RWPE2 (cell line): ENCODE measurements around the gene THAP3.
A peak's percentile ranks its signal among the peaks of the same experiment; 100 is the strongest.

Experiments
- ATAC-seq: fragments of 200-7000 bp; cut with Tn5 transposase; 3 replicates; pipeline ENCODE4 v1.9.1; 2021; ENCODE audit warnings: low read depth
- DNase-seq: peaks from one replicate; pipeline ENCODE4 v3.0.0-alpha.2; 2020; ENCODE audit warnings: low spot score
- H3K27ac ChIP-seq: fragments of 450-650 bp; 2 replicates; pipeline ENCODE4 v1.5.1; 2017; ENCODE audit warnings: mild to moderate bottlenecking; ENCODE audit not compliant: poor library complexity, severe bottlenecking
- H3K27me3 ChIP-seq: fragments of 250-450 bp; sonication (Bioruptor Pico); 2 replicates; pipeline ENCODE4 v1.5.1; 2021; ENCODE audit warnings: mild to moderate bottlenecking, moderate library complexity; ENCODE audit not compliant: insufficient read depth, poor library complexity, severe bottlenecking
- H3K36me3 ChIP-seq: fragments of 250-450 bp; sonication (Bioruptor Pico); 2 replicates; pipeline ENCODE4 v1.5.1; 2020; ENCODE audit warnings: low read depth, mild to moderate bottlenecking, moderate library complexity
- H3K4me1 ChIP-seq: fragments of 250-450 bp; sonication (Bioruptor Pico); 2 replicates; pipeline ENCODE4 v1.5.1; 2021; ENCODE audit warnings: mild to moderate bottlenecking, moderate library complexity; ENCODE audit not compliant: insufficient read depth, poor library complexity, severe bottlenecking
- H3K4me3 ChIP-seq: fragments of 250-450 bp; sonication (Bioruptor Pico); 2 replicates; pipeline ENCODE4 v1.5.1; 2021; ENCODE audit warnings: mild to moderate bottlenecking, moderate library complexity; ENCODE audit not compliant: severe bottlenecking
- H3K9me3 ChIP-seq: fragments of 250-450 bp; sonication (Bioruptor Pico); 2 replicates; pipeline ENCODE4 v1.5.1; 2021; ENCODE audit warnings: mild to moderate bottlenecking, moderate library complexity; ENCODE audit not compliant: severe bottlenecking
- TF ChIP-seq, protein P1 (sequence below): fragments of 450-650 bp; IDR thresholded peaks from one replicate; pipeline ENCODE4 v1.5.1; 2017; ENCODE audit warnings: mild to moderate bottlenecking, moderate library complexity; ENCODE audit not compliant: poor library complexity, severe bottlenecking

THAP3 gene

GRCh38 chr1:6631058-6631457 lies 6.4 kb downstream of the THAP3 start:
- Histone ChIP-seq H3K27me3 (no peaks in the 10 kb centered on the region), H3K4me1 (no peaks in the 10 kb centered on the region), H3K4me3 (no peak overlapping the region), H3K27ac (no peak overlapping the region), H3K36me3 (peaks cover 80% of the 10 kb centered on the region), H3K9me3 (no peaks in the 10 kb centered on the region)
- TF ChIP-seq, protein P1, sequence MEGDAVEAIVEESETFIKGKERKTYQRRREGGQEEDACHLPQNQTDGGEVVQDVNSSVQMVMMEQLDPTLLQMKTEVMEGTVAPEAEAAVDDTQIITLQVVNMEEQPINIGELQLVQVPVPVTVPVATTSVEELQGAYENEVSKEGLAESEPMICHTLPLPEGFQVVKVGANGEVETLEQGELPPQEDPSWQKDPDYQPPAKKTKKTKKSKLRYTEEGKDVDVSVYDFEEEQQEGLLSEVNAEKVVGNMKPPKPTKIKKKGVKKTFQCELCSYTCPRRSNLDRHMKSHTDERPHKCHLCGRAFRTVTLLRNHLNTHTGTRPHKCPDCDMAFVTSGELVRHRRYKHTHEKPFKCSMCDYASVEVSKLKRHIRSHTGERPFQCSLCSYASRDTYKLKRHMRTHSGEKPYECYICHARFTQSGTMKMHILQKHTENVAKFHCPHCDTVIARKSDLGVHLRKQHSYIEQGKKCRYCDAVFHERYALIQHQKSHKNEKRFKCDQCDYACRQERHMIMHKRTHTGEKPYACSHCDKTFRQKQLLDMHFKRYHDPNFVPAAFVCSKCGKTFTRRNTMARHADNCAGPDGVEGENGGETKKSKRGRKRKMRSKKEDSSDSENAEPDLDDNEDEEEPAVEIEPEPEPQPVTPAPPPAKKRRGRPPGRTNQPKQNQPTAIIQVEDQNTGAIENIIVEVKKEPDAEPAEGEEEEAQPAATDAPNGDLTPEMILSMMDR: no peak
- ATAC-seq (no peak), DNase-seq (no peak)

GRCh38 chr1:6632588-6633514 lies 8.2 kb downstream of the THAP3 start:
- Histone ChIP-seq H3K36me3 (peaks cover 82% of the 10 kb centered on the region), H3K9me3 (no peaks in the 10 kb centered on the region), H3K27ac (no peak overlapping the region), H3K4me1 (no peaks in the 10 kb centered on the region), H3K27me3 (no peaks in the 10 kb centered on the region), H3K4me3 (no peak overlapping the region)
- no peak for DNase-seq
- ATAC-seq: no peak; the same call in 2 of the 3 replicates
- TF ChIP-seq, protein P1: no peak

DNA sequence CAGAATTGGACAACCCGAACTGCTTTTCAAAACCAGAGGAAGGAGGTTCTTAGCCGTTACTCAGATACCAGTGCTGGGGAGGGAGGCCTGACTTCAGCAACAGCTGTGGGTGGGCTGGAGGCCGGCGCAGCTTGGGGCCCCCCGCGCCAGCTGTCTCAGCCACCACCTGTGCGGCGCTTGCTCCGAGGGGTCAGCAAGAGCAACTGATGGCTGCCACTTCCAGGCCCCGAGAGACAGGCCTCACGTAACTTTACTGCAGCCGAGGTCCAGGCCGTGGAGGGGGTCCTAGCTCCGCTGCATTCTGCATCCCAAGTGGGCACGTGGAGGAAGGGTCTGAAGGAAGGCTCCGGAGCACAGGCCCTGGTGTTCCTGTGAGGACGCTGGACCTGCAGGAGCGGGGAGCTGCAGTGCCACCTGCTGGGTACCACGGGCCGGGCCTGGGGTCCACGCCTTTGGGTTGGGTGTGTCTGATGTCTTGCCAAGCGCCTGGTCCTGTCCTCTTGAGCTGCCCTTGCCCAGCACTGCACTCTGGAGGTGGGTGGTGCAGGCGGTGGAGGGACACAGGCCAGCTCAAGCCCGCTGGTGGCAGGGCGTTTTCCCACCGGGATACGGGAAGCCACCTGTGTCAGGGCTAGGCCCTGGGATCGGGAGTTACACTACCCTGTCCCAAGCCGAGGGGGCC lies 9.8 kb downstream of the THAP3 start:
- DNase-seq (no peak), ATAC-seq (peak; percentile 70)
- Histone ChIP-seq H3K27me3 (no peaks in the 10 kb centered on the region), H3K36me3 (peaks cover 82% of the 10 kb centered on the region), H3K9me3 (no peaks in the 10 kb centered on the region), H3K27ac (no peak overlapping the region), H3K4me3 (no peak overlapping the region), H3K4me1 (no peaks in the 10 kb centered on the region)
- TF ChIP-seq, protein P1: peak; percentile 50

- no peaks in the 10 kb centered on the region for H3K27me3 ChIP-seq
- no peak for DNase-seq
- no peaks in the 10 kb centered on the region for H3K4me1 ChIP-seq
- TF ChIP-seq, protein P1: no peak
- no peaks in the 10 kb centered on the region for H3K9me3 ChIP-seq
- H3K27ac ChIP-seq: no peak overlapping the region
- no peak overlapping the region for H3K4me3 ChIP-seq
- ATAC-seq: no peak
- H3K36me3 ChIP-seq: peaks cover 77% of the 10 kb centered on the region
Measured at GRCh38 chr1:6635161-6635909, 10.7 kb downstream of the THAP3 start.
